HUES64 (cell line): ENCODE measurements around the gene AGL.
"Not testable (repeated sequence)": the region's sequence is repeated elsewhere in the genome, so short reads cannot be mapped to it uniquely, and the experiment has no call there.

ENCODE experiments used
- H3K27ac ChIP-seq: 2 replicates; pipeline ENCODE4 v1.7.0; 2013; ENCODE audit warnings: low read depth, low read length, inconsistent platforms
- H3K27me3 ChIP-seq: 2 replicates; pipeline ENCODE4 v1.6.1; 2013; ENCODE audit warnings: mild to moderate bottlenecking, low read length; ENCODE audit not compliant: insufficient read depth
- H3K36me3 ChIP-seq: 2 replicates; pipeline ENCODE4 v1.6.1; 2013; ENCODE audit warnings: mild to moderate bottlenecking, low read length; ENCODE audit not compliant: insufficient read depth
- H3K4me1 ChIP-seq: 2 replicates; pipeline ENCODE4 v1.6.1; 2013; ENCODE audit warnings: mild to moderate bottlenecking, low read length, moderate library complexity; ENCODE audit not compliant: insufficient read depth
- H3K4me3 ChIP-seq: 2 replicates; pipeline ENCODE4 v1.5.1; 2013; ENCODE audit warnings: mild to moderate bottlenecking, low read length, moderate library complexity
- H3K9ac ChIP-seq: 2 replicates; pipeline ENCODE4 v1.6.1; 2013; ENCODE audit warnings: mild to moderate bottlenecking, low read depth, low read length
- H3K9me3 ChIP-seq: 2 replicates; pipeline ENCODE4 v1.6.1; 2013; ENCODE audit warnings: low read depth, low read length; ENCODE audit not compliant: insufficient read depth
- WGBS: fragments of 150-250, 120-280 bp; methylation state at CpG from one replicate; pipeline ENCODE4 v1.1.7; 2013; ENCODE audit warnings: missing lambda C conversion rate; 5-methylcytosine and 5-hydroxymethylcytosine counted together

Gene AGL

DNA sequence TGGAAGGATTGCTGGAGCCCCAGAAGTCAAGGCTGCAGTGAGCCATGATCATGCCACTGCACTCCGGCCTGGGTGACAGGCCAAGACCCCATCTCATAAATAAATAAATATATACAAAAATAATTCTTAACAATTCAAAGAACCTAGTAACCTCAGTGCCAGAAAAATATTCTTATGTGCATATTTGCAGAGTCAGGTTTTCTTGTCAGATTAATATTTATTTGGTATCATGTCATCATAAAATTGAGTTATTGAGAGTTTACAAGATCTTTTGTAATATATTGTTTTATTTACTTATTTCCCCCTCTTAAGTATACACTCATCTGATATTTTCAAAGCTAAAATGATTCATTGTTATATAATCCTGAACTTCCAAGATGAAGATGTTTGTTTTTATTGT lies 24.5 kb upstream of the AGL start:
- Histone ChIP-seq H3K9ac (no peak overlapping the region), H3K27ac (no peak overlapping the region), H3K9me3 (peaks cover 6% of the 10 kb centered on the region; the same call in 1 of the 2 replicates), H3K4me1 (no peaks in the 10 kb centered on the region), H3K27me3 (no peaks in the 10 kb centered on the region), H3K4me3 (no peak overlapping the region), H3K36me3 (no peaks in the 10 kb centered on the region)
- no CpG with 5 or more reads among the region's 1 CpG for WGBS

DNA sequence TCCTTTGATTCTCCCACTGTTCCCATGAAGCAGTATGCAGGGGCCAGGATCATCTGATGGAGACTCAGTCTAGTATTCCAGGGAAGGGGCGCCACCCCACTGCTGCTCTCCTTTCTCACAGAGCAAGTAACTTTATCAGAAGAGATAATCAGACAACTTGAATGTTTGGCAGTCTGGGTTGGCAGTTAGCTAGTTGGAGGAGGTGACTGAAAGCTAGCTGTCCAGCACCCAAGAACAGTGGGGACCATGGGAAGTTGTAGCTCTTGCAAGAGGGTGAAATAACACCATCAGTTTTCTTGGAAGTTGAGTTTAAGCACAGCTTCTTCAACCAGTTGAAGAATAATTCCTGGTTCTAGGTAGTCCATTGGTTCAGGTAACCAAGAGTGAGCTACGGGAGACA lies 22.2 kb upstream of the AGL start:
- WGBS, result no CpG with 5 or more reads among the region's 2 CpGs
- Histone ChIP-seq H3K27me3 (no peaks in the 10 kb centered on the region), H3K9ac (no peak overlapping the region), H3K9me3 (peaks cover 6% of the 10 kb centered on the region; the same call in 1 of the 2 replicates), H3K36me3 (no peaks in the 10 kb centered on the region), H3K4me3 (no peak overlapping the region), H3K4me1 (no peaks in the 10 kb centered on the region), H3K27ac (no peak overlapping the region)

DNA sequence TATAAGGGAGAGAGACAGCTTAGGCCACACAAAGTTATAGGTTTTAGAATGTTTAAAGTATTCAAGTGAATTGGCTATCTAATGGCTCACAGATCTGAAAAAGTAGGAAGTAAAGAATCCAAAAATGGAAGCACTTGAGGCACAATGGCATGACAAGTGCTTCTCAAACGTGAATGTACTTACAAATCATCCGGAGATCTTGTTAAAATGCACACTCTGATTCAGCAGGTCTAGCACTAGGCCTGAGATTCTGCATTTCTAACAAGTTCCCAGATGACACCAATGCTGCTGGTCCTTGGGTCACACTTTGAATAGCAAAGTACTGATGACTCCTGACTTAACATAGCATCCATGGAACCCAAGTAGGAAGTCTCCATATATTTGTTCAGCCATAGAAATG lies 20.9 kb upstream of the AGL start:
- WGBS, result 84% methylated on average over 2 of the region's 2 CpGs
- Histone ChIP-seq H3K4me1 (no peaks in the 10 kb centered on the region), H3K36me3 (no peaks in the 10 kb centered on the region), H3K27me3 (no peaks in the 10 kb centered on the region), H3K9ac (no peak overlapping the region), H3K27ac (no peak overlapping the region), H3K9me3 (peaks cover 6% of the 10 kb centered on the region; the same call in 1 of the 2 replicates), H3K4me3 (no peak overlapping the region)

DNA sequence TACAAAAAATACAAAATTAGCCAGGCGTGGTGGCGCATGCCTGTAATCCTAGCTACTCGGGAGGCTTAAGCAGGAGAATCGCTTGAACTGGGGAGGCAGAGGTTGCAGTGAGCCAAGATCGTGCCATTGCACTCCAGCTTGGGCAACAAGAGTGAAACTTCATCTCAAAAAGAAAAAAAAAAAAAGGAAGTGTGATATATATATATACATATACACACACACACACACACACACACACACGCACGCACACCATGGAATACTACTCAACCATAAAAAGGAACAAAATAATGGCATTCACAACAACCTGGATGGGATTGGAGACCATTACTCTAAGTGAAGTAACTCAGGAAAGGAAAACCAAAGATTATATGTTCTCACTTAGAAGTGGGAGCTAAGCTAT lies 16.2 kb upstream of the AGL start:
- H3K9ac ChIP-seq, H3K9me3 ChIP-seq: not testable (repeated sequence)

DNA sequence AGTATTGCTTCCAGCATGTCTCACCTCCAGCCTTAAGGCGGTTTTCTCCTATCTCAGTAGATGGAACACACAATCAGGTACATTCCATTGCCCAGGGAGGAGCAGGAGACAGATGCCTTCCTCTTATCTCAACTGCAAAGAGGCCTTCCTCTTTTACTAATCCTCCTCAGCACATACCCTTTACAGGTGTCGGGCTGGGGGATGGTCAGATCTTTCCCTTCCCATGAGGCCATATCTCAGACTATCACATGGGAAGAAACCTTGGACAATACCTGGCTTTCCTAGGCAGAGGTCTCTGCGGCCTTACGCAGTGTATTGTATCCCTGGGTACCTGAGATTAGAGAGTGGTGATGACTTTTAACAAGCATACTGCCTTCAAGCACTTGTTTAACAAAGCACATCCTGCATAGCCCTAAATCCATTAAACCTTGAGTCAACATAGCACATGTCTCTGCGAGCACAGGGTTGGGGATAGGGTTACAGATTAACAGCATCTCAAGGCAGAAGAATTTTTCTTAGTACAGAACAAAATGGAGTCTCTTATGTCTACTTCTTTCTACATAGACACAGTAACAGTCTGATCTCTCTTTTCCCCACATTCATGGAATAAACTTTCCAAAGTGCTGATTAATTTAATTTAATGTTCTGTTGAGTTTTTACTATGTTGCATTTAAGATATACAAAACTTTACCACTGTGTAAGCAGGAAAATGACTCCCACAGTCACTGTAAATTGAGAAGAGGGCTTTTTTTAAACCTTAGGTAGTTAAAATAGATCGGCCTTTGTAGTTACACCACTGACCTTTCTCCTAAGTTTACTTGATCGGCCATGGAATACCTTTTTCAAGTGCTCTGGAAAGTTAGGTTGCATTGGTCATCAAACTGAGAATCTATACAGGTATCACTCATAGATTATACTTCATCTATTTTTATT lies 13.7 kb upstream of the AGL start:
- H3K36me3 ChIP-seq, H3K9ac ChIP-seq, H3K4me3 ChIP-seq, H3K4me1 ChIP-seq, H3K27me3 ChIP-seq, H3K9me3 ChIP-seq: not testable (repeated sequence)
- WGBS, result 81% methylated on average over 3 of the region's 7 CpGs
- H3K27ac ChIP-seq, result peak overlapping the region; percentile 60; the same call in 1 of the 2 replicates

More for the DNA sequence above, 16.2 kb upstream of the AGL start:
- not testable (repeated sequence) for H3K27me3 ChIP-seq, H3K4me3 ChIP-seq, H3K36me3 ChIP-seq, H3K4me1 ChIP-seq, H3K27ac ChIP-seq
- WGBS, result over 99% methylated on average over 5 of the region's 7 CpGs

DNA sequence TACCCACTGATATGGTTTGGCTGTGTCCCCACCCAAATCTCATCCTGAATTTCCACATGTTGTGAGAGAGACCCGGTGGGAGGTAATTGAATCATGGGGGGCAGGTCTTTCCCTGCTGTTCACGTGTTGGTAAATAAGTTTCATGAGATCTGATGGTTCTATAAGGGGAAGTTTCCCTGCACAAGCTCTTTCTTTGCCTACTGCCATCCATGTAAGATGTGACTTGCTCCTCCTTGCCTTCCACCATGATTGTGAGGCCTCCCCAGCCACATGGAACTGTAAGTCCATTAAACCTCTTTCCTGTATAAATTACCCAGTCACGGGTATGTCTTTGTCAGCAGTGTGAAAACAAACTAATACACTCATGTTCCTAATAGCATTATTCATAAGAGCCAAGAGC lies 9.8 kb upstream of the AGL start:
- not testable (repeated sequence) for H3K36me3 ChIP-seq, H3K4me3 ChIP-seq, H3K27ac ChIP-seq, H3K27me3 ChIP-seq, H3K9me3 ChIP-seq, H3K9ac ChIP-seq
- 70% methylated on average over 3 of the region's 3 CpGs for WGBS
- H3K4me1 ChIP-seq, result peaks cover 16% of the 10 kb centered on the region; the same call in 1 of the 2 replicates

DNA sequence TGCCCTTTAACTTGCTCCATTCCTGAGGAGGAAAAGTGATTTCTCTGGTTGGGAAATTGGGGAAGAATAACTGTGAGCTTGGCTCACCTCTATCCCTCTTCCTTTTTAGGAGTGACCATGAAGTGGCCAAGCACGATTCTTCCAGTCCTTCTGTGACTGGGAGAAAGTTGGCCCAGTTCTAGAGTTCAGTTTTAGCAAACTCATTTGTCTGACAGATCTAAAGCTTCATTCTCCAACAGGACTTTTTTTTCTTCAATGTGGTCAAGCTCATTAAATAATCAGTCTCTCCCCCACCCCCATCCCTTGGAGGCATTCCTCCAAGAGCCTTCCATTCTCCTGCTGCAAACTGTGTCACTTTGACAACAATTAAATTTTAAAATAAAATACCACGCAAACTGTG lies 6.4 kb upstream of the AGL start:
- no peak overlapping the region for H3K4me3 ChIP-seq
- no peaks in the 10 kb centered on the region for H3K36me3 ChIP-seq
- no peak overlapping the region for H3K27ac ChIP-seq
- no peaks in the 10 kb centered on the region for H3K27me3 ChIP-seq
- WGBS, result 88% methylated on average over 2 of the region's 2 CpGs
- H3K9ac ChIP-seq, result no peak overlapping the region
- H3K4me1 ChIP-seq, result peaks cover 11% of the 10 kb centered on the region; the same call in 1 of the 2 replicates
- H3K9me3 ChIP-seq, result no peaks in the 10 kb centered on the region

DNA sequence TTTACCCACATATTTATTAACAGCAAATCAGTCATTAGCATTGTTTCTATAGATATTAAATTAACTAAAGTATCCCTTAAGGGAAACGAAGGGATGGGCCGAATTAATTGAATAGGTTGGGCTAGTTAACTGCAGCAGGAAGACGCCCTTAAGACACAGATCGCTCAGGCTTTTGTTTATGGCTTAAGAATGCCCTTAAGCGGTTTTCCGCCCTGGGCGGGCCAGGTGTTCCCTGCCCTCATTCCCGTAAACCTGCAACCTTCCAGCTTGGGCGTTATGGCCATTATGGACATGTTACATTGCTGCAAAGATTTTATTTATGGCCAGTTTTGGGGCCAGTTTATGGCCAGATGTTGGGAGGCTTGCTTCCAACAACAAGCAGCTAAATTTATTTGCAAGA lies 5.0 kb upstream of the AGL start:
- H3K9me3 ChIP-seq, H3K36me3 ChIP-seq, H3K4me3 ChIP-seq, H3K9ac ChIP-seq, H3K27me3 ChIP-seq, H3K27ac ChIP-seq: not testable (repeated sequence)
- H3K4me1 ChIP-seq, result peaks cover 17% of the 10 kb centered on the region
- 89% methylated on average over 9 of the region's 9 CpGs for WGBS

DNA sequence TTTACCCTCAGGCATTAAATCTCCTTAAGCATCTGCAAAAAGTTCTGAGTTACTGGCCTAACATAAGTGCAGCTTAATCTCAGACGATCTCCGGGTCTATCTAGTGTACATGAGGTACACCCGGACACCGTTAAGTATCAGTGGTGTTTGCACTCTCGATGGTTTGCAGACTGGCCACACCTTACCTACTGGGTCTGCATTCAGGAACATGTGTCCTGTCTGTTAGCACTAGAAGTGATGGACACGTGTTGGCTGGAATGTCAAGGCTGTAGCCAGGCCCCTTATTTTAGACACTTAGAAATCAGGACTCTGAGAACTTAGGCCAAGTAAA lies 783 bp upstream of the AGL start:
- WGBS, result 82% methylated on average over 6 of the region's 6 CpGs
- Histone ChIP-seq H3K4me3 (peak overlapping the region; percentile 78), H3K9me3 (no peaks in the 10 kb centered on the region), H3K27ac (peak overlapping the region; percentile 79), H3K4me1 (peaks cover 26% of the 10 kb centered on the region), H3K36me3 (0 out of 2 replicates have a peak, but pooled peaks cover 10% of the 10 kb centered on the region), H3K9ac (peak overlapping the region; percentile 94), H3K27me3 (no peaks in the 10 kb centered on the region)

DNA sequence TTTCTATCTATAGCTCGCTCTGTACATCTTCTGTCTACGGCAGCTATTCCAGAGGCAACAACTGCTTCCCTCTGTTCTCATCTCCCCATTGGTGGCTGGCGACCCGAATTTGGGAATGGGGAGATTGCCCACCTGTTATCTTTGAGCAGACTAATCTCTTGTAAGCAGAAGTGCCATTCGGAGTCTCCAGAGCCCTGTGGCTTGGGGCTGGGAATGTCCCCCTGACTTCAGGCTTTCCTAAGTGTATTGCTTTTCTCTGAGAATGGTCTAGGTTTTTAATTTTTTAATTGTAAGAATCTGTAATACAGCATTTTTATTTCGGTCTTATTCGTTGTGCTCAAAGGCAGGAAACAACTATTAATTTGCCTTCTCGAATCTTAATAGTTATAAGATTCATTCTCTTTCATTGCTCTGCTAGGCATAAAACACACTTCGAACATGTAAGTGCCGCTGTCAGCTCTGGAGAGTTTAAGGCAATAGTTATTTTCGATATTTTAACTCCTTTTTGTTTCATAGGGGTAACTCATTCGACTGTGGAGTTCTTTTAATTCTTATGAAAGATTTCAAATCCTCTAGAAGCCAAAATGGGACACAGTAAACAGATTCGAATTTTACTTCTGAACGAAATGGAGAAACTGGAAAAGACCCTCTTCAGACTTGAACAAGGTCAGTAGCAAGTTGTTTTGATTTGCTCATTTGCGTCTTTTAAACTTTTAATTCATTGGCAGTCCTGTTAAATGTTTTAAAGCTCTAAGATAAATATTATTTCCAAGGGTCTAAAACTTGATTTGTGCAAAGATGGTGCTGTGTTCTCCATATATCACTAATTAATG lies 514 bp downstream of the AGL start:
- peaks cover 22% of the 10 kb centered on the region for H3K4me1 ChIP-seq
- H3K9ac ChIP-seq, result peak overlapping the region; percentile 94
- peaks cover 11% of the 10 kb centered on the region; the same call in 1 of the 2 replicates for H3K36me3 ChIP-seq
- H3K27me3 ChIP-seq, result no peaks in the 10 kb centered on the region
- peak overlapping the region; percentile 79; the same call in 1 of the 2 replicates for H3K27ac ChIP-seq
- H3K9me3 ChIP-seq, result no peaks in the 10 kb centered on the region
- peak overlapping the region; percentile 78 for H3K4me3 ChIP-seq
- WGBS, result 26% methylated on average over 15 of the region's 15 CpGs

DNA sequence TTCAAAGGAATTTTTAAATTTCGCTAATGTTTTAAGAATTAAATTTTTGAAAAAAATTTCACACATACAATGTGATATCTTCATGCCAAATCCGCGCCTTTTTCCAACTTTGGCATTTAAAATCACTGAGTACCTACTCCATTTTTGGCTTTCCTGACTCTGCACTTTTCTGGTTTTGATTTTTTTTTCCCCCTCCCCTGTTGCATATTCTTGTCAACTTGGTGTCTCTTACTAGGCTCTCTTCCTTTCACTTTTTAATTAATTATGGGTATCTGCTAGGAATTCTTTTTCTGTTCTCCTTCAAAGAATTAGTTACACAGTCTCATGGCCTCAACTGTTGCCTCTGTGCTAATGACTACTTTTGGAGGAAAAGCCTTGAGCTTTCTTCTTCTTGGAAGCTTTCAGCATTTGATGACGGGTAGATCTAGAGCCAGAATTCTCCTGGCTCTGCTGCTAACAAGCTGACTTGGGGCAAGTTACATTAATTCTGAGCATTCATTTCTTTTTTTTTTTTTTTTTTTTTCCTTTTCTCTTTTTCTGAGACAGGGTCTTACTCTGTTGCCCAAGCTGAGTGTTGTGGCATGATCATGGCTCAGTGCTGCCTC lies 1.8 kb downstream of the AGL start:
- Histone ChIP-seq H3K4me3 (no peak overlapping the region), H3K9ac (no peak overlapping the region; the same call in 1 of the 2 replicates), H3K36me3 (peaks cover 15% of the 10 kb centered on the region; the same call in 1 of the 2 replicates), H3K4me1 (peaks cover 22% of the 10 kb centered on the region), H3K9me3 (no peaks in the 10 kb centered on the region), H3K27me3 (no peaks in the 10 kb centered on the region), H3K27ac (no peak overlapping the region)
- WGBS, result 96% methylated on average over 3 of the region's 4 CpGs
